ENCODE measurements around the gene SHISAL1.

Gene SHISAL1

DNA sequence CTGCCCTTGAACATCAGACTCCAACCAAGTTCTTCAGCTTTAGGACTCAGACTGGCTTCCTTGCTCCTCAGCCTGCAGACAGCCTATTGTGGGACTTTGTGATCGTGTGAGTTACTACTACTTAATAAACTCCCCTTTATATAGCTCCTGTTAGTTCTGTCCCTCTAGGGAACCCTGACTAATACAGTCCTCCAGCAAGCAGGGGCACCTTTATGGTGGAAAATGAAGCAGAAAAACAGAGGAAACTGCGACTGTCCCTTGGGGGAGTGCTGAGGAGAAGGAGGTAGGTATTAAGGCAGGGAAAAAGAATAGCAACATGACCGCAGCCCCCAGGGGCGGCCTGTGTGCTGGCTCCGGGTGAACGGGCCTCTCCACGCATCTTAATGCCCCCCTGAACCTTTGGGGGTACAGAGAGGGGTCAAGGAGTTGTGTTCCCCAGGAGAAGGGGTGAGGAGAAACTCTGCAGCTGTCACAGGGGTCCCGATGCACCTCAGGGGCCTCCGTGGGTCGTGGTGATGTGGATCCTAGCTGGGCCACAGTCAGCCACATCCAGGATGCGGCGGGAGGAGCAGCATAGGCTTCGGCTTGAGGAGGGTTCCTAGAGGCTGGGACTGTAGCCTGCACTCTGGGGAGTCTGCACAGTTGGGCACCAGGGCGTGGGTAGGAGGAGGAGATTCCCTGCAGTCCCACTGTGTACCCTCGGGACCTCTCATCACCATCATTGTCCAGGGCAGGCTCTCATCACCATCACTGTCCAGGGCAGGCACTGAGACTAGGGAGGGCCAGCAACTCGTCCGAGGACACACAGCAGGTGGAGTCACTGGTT lies 34.3 kb downstream of the SHISAL1 start:
- no peak for DNase-seq (ENCODE audit: low read depth)
- H3K4me3 ChIP-seq (ENCODE audit: low read depth, low read length): no peak overlapping the region
- TF ChIP-seq, protein P1, sequence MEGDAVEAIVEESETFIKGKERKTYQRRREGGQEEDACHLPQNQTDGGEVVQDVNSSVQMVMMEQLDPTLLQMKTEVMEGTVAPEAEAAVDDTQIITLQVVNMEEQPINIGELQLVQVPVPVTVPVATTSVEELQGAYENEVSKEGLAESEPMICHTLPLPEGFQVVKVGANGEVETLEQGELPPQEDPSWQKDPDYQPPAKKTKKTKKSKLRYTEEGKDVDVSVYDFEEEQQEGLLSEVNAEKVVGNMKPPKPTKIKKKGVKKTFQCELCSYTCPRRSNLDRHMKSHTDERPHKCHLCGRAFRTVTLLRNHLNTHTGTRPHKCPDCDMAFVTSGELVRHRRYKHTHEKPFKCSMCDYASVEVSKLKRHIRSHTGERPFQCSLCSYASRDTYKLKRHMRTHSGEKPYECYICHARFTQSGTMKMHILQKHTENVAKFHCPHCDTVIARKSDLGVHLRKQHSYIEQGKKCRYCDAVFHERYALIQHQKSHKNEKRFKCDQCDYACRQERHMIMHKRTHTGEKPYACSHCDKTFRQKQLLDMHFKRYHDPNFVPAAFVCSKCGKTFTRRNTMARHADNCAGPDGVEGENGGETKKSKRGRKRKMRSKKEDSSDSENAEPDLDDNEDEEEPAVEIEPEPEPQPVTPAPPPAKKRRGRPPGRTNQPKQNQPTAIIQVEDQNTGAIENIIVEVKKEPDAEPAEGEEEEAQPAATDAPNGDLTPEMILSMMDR (IDR thresholded peaks at IDR 0.05; ENCODE audit: control insufficient read depth, extremely low read depth, insufficient read depth): no peak

DNA sequence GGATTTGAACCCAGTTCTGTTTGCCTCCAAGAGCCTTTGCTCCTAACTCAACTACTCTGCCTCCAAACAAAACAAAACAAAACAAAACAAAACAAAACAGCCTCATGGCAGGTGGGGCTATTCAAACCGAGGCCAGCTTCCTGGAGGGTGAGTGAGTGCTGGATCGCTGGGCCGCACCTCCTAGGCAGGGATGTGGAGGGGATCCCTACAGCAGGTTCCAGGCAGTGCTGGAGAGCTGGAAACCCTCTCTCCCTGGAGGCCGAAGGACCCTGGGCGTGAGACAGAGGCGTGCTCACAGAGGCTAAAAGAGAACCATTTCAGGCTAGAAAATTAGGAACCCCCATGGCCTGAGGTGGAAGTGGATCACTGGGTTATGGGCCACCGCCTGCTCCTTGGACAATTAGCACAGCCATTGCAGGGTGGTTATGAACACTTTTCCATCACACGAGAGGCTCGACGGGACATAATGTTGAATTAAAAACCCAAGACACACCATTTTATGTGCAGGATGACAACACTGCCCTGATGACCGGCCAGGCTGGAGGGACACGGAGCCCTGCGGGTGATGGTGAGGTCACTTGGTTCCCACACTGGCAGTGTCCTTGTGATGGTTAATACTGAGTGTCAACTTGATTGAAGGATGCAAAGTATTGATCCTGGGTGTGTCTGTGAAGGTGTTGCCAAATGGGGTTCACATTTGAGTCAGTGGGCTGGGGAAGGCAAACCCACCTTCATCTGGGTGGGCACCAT lies 35.2 kb downstream of the SHISAL1 start:
- no peak overlapping the region for H3K4me3 ChIP-seq (ENCODE audit: low read depth, low read length)
- TF ChIP-seq, protein P1 (IDR thresholded peaks at IDR 0.05; ENCODE audit: control insufficient read depth, extremely low read depth, insufficient read depth): no peak
- no peak for DNase-seq (ENCODE audit: low read depth)

DNA sequence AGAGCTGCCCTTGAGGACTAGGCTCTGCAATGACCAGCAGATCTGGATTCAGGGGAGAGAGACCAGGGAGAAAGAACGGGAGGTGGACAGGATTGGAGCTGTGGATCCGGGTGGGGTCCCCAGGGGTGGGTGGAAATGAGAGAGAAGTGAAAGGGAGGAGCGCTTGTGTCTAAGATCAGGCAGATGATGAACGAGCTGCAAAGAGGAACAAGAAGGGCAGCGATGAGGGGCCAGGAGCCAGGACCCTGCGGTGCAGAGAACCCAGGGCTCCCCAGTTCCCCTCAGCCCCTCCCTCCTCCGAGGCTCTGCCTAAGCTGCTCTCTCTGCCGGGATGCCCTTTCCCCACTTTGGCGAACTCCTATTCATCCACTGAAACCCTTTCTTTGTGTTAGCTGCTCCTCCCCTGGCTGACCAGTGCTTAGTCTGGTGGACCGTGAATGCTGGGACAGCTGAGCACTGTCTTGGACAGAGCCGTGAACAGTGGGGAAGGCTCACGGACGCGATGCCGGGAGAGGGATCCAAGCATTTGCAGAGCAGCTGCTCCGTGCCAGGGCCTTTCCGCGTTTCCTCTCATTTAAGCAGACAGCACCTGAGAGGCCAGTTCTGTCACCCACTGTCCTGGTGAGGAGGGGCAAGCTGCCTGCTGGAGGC lies 35.9 kb downstream of the SHISAL1 start:
- no peak overlapping the region for H3K4me3 ChIP-seq (ENCODE audit: low read depth, low read length)
- no peak for DNase-seq (ENCODE audit: low read depth)
- TF ChIP-seq, protein P1 (IDR thresholded peaks at IDR 0.05; ENCODE audit: control insufficient read depth, extremely low read depth, insufficient read depth): no peak

DNA sequence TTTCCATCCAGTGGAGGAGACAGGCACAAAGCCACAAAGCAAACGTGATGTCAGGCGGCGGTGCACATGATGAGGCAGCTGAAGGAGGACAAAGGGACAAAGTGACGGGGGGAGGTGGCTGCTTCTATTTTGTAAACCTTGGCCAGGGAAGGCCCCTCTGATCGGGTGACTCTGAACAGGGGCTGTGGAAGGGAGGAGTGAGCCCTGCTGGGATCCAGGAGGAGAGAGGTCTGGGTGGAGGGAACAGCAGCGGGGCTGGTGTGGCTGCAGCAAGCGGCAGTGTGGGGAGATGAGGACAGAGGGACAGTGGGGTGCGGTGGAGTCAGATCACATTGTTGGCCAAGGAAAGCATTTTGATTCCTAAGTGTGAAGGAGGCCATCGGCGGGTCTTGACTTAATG lies 36.7 kb downstream of the SHISAL1 start:
- TF ChIP-seq, protein P1 (IDR thresholded peaks at IDR 0.05; ENCODE audit: control insufficient read depth, extremely low read depth, insufficient read depth): no peak
- H3K4me3 ChIP-seq (ENCODE audit: low read depth, low read length): no peak overlapping the region
- DNase-seq (ENCODE audit: low read depth): no peak

- no peak overlapping the region for H3K4me3 ChIP-seq (ENCODE audit: low read depth, low read length)
- TF ChIP-seq, protein P1 (IDR thresholded peaks at IDR 0.05; ENCODE audit: control insufficient read depth, extremely low read depth, insufficient read depth): no peak
- DNase-seq (ENCODE audit: low read depth): no peak
These were observed 37.1 kb downstream of the SHISAL1 start for GRCh38 chr22:44275631-44275995.

GRCh38 chr22:44274918-44275630 lies 37.7 kb downstream of the SHISAL1 start:
- TF ChIP-seq, protein P1 (IDR thresholded peaks at IDR 0.05; ENCODE audit: control insufficient read depth, extremely low read depth, insufficient read depth): no peak
- no peak overlapping the region for H3K4me3 ChIP-seq (ENCODE audit: low read depth, low read length)
- DNase-seq (ENCODE audit: low read depth): no peak
